Stimulated activated CD4-positive, alpha-beta T cell treated with anti-CD3 and anti-CD28 coated beads, Interleukin-4, amount 100 ng/mL, for 4 hours (primary cell): ENCODE measurements around the gene WNT9A.
"Not testable (repeated sequence)": the region's sequence is repeated elsewhere in the genome, so short reads cannot be mapped to it uniquely, and the experiment has no call there.

ENCODE experiments used
- DNase-seq, 2 experiments: peaks; one replicate each; pipeline ENCODE4 v3.0.0-alpha.2; 2020

WNT9A gene

GRCh38 chr1:227885648-227886502, 61.9 kb downstream of the WNT9A start:
- DNase-seq: no peak

- DNase-seq: peak in 1 of 2 experiments; percentile 3
Measured at GRCh38 chr1:227885135-227885647, 62.5 kb downstream of the WNT9A start.

GRCh38 chr1:227884370-227885134, 63.2 kb downstream of the WNT9A start:
- no peak for DNase-seq

DNA sequence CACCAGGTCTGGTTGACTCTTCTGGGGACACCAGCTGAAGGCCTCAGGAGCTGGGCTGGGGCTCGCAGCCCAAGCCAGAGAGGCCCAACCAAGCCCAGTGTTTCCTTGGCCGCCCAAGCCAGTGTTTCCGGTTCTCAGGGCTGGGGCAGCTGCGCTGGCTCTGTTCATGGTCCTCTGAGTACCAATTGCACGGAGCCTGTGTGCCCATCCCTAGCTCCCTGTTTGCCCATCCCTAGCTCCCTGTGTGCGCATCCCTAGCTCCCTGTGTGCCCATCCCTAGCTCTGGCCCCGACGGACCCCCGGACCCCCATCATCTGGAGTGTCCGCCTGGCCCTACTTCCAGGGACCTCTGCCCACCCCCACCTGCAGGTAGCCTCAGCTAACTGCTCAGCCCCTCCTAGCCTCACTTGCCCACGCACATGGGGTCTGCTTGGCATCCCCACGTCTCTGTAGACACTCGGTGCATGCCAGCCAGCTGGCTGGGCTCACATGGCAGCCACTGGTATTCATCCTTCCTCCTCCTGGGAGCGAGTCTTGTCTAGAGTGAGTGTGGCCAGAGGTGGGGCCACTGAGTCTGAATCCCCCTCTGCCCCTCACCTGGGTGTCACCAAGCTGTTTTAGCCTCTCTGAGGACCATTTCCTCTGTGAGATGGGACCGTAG, 64.0 kb downstream of the WNT9A start:
- DNase-seq: no peak

DNA sequence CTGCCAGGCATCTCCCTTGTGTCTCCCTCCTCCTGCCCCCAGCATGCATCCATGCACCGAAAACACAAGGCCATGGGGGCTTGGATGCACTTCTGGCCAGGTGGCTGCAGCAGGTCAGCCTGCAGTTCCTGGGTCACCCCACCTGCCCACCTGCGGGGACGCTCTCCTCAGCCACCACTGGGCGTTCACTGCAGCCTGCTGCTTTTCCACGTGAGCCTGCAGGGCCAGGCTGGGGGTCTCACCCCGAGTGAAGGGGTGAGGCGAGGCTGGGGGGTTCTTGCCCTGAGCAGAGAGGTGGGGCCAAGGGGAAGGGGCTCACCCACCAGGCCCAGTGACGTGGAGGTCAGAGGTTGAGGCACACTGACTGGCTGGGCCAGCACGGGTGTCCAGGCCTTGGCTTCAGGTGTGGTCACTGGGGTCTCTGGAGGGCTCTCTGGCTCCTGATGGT, 64.6 kb downstream of the WNT9A start:
- no peak for DNase-seq

GRCh38 chr1:227880342-227880924, 67.3 kb downstream of the WNT9A start:
- no peak for DNase-seq

DNA sequence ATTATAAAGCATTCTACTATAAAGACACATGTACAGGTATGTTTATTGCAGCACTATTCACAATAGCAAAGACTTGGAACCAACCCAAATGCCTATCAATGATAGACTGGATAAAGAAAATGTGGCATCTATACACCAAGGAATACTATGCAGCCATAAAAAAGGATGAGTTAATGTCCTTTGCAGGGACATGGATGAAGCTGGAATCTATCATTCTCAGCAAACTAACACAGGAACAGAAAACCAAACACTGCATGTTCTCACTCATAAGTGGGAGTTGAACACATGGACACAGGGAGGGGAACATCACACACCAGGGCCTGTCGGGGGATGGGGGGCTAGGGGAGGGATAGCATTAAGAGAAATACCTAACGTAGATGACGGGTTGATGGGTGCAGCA, 69.9 kb downstream of the WNT9A start:
- DNase-seq: not testable (repeated sequence)

DNA sequence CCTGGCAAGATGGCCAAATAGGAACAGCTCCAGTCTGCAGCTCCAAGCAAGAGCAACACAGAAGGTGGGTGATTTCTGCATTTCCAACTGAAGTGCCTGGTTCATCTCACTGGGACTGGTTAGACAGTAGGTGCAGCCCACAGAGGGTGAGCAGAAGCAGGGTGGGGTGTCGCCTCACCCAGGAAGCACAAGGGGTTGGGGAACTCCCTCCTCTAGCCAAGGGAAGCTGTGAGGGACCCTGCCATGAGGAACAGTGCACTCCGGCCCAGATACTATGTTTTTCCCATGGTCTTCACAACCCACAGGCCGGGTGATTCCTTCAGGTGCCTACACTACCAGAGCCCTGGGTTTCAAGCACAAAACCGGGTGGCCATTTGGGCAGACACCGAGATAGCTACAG, 75.8 kb downstream of the WNT9A start:
- DNase-seq: not testable (repeated sequence)

DNA sequence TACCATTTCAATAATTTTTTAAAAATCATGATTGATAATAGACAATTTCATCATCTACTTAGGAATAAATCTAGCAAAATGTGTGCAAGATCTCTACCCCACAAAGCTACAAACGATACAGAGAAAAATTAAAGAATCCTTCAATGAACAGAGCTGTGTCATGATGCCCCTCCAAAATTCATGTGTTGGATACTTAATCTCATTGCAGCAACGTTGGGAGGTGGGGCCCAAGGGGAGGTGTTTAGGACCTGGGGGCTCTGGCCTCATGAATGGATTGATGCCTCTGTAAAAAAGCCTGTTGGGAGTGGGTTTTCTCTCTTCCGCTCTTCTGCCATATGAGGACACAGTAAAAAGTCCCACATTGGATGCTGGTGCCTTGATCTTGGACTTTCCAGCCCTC, 77.4 kb downstream of the WNT9A start:
- DNase-seq: no peak

DNA sequence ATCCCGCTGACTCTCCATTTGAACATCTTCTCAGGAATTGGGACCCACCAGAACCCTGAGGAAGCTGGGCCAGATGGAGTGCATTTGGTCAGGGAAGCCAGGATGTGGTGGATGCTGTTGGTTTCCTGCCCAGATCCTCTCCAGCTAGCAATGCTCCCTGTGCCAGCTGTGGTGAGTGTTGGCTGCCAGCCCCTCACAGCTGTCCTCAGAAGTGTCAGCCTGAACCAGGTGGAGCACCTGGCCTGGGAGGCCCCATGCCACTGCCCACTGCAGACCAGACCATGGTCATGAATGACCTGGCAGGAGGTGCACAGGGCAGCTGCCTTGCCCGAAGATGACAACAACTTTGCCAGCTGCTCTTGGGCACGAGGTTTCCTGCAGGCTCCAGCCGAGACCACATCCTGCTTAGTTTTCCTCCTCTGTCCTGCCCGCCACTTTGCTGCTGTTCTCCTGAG, 77.9 kb downstream of the WNT9A start:
- no peak for DNase-seq

DNA sequence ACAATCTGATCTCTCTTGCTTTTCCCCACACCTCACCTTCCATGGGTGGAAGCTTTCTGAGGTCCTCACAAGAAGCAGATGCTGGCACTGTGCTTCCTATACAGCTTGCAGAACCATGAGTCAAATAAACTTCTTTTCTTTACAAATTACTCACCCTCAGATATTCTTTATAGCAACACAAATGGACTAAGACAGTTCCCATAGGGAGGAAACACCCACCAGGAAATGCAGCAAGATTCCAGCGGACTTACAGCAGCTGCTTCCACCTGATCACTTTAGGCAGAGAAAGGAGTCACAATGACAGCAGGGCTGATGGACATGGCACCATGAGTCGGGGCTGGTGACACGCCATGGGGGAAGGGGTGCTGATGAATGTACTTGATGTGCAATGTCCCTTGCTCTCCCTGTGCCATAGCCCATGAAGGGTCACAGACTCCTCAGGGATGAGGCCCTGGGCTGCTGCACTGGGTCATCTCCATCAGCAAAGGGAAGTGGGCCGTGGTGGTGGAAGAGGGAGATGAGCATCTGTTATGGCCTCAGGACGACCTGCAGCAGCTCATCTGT, 78.4 kb downstream of the WNT9A start:
- DNase-seq: no peak
